Panc1 (cell line): ENCODE data around the gene DLG2. TPM values are rescaled to one million over a fixed set of nuclear protein-coding genes. Genes with fewer than 3 reads are reported as not detected.

Experiments used
- ATAC-seq: fragments of 200-7000 bp; cut with Tn5 transposase; 2 replicates; pipeline ENCODE4 v1.9.1; 2020; ENCODE audit warnings: mild to moderate bottlenecking, moderate library complexity
- BruUV-seq: library from RNA; stranded (reverse); fragments of 400-500 nt; replicated peaks from 2 replicates; lab custom pipeline; 2021; lab: Mats Ljungman, UMichigan
- CTCF ChIA-PET: fragments of 300-600 bp; sonication (Branson Sonifier 250); formaldehyde crosslinking; loops from one replicate; lab custom pipeline; 2022; ENCODE audit warnings: antibody characterized with exemption; lab: Charles Lee
- POLR2A ChIA-PET: fragments of 300-600 bp; sonication (Branson Sonifier 250); formaldehyde crosslinking; loops from one replicate; lab custom pipeline; 2022; ENCODE audit warnings: antibody characterized with exemption; lab: Charles Lee
- DNase-seq: peaks from one replicate; pipeline ENCODE4 v3.0.0-alpha.2; 2010; ENCODE audit warnings: low read depth, low spot score
- H3K27ac ChIP-seq: 2 replicates; pipeline ENCODE4 v1.5.1; 2011; ENCODE audit warnings: mild to moderate bottlenecking, low read length, inconsistent platforms
- H3K27me3 ChIP-seq: fragments of 200-500 bp; sonication (Bioruptor generic); 2 replicates; pipeline ENCODE4 v1.6.0; 2014; ENCODE audit warnings: low read length, inconsistent platforms; ENCODE audit not compliant: control insufficient read depth, insufficient read depth
- H3K36me3 ChIP-seq: fragments of 200-500 bp; sonication (Bioruptor generic); 2 replicates; pipeline ENCODE4 v1.5.1; 2014; ENCODE audit warnings: inconsistent platforms, mild to moderate bottlenecking, low read length, moderate library complexity; ENCODE audit not compliant: control insufficient read depth, insufficient read depth
- H3K4me1 ChIP-seq: 2 replicates; pipeline ENCODE4 v1.5.1; 2011; ENCODE audit warnings: inconsistent platforms, mild to moderate bottlenecking, low read length, moderate library complexity; ENCODE audit not compliant: control insufficient read depth, insufficient read depth
- H3K4me3 ChIP-seq, 2 experiments: 2 replicates each; pipeline ENCODE4 v1.5.1; 2011 to 2012; ENCODE audit warnings: low read depth in 2 of 2, low read length in 2 of 2, mild to moderate bottlenecking in 2 of 2, inconsistent platforms in 1 of 2, moderate library complexity in 1 of 2
- H3K9me3 ChIP-seq: fragments of 200-500 bp; sonication (Bioruptor generic); 2 replicates; pipeline ENCODE4 v1.5.1; 2014; ENCODE audit warnings: low read depth, mild to moderate bottlenecking, inconsistent platforms, low read length, moderate library complexity; ENCODE audit not compliant: control insufficient read depth, insufficient read depth
- CTCF ChIP-seq: fragments of 450-650 bp; IDR thresholded peaks from 2 replicates; pipeline ENCODE4 v1.5.1; 2017; ENCODE audit warnings: mild to moderate bottlenecking
- POLR2AphosphoS5 ChIP-seq: IDR thresholded peaks from 2 replicates; pipeline ENCODE4 v1.6.1; 2012; ENCODE audit warnings: mild to moderate bottlenecking, low read depth, low read length, moderate library complexity
- REST ChIP-seq, 2 experiments: IDR thresholded peaks; 2 replicates each; pipeline ENCODE4 v1.6.1; 2011 to 2012; ENCODE audit warnings: low read depth in 2 of 2, control low read depth in 1 of 2, low read length in 1 of 2, mild to moderate bottlenecking in 1 of 2, moderate library complexity in 1 of 2; ENCODE audit not compliant: insufficient read depth in 1 of 2
- SIN3A ChIP-seq: IDR thresholded peaks from 2 replicates; pipeline ENCODE4 v1.6.1; 2012; ENCODE audit warnings: low read depth, mild to moderate bottlenecking, low read length, moderate library complexity, borderline replicate concordance; ENCODE audit not compliant: insufficient read depth
- TCF7L2 ChIP-seq: IDR thresholded peaks from 2 replicates; pipeline ENCODE4 v1.6.1; 2011; ENCODE audit warnings: mild to moderate bottlenecking, low read depth, low read length, inconsistent platforms
- in situ Hi-C: cut with HindIII; loops from 2 replicates; pipeline ENCODE4 v1.10.0; 2016; ENCODE audit warnings: low sequenced_read_pairs, low pct_unique_long_range_greater_than_20kb
- intact Hi-C: fragments of 100-400 bp; cut with micrococcal nuclease; formaldehyde crosslinking; loops from one replicate; pipeline ENCODE4 v1.10.0; 2022; ENCODE audit not compliant: unreplicated experiment
- total RNA-seq: library from RNA; stranded (reverse); gene quantifications from one replicate; pipeline ENCODE4 v1.2.1, GENCODE V29; 2021; ENCODE audit not compliant: unreplicated experiment

The DLG2 gene
- total RNA-seq, 1 experiment from 2014 or later, result 4.2 TPM

GRCh38 chr11:84430661-84431060 lies 1196.5 kb downstream of the DLG2 start:
- no peak overlapping the region for H3K27ac ChIP-seq
- H3K4me3 ChIP-seq, result no peak overlapping the region
- ATAC-seq (no peak), DNase-seq (no peak)
- TF ChIP-seq TCF7L2, result no peak
- no peak for TF ChIP-seq SIN3A
- no peak for TF ChIP-seq REST (IDR thresholded peaks at IDR 0.05; ENCODE audit: insufficient read depth in 1 of 2, low read depth in 2 of 2, low read length in 1 of 2)
- no peak for TF ChIP-seq CTCF
- no peak for TF ChIP-seq POLR2AphosphoS5
- no peaks in the 10 kb centered on the region for H3K9me3 ChIP-seq
- ChIA-PET POLR2A (no interaction called here), CTCF (no interaction called here)
- H3K4me1 ChIP-seq, result no peaks in the 10 kb centered on the region
- BruUV-seq, result no TSS peak
- H3K36me3 ChIP-seq, result no peaks in the 10 kb centered on the region
- intact Hi-C loops (no loop called here), in situ Hi-C loops (no loop called here)
- H3K27me3 ChIP-seq, result no peaks in the 10 kb centered on the region

- DNase-seq (no peak), ATAC-seq (no peak)
- ChIA-PET POLR2A (no interaction called here), CTCF (no interaction called here)
- no peak overlapping the region for H3K27ac ChIP-seq
- H3K4me1 ChIP-seq, result no peaks in the 10 kb centered on the region
- H3K9me3 ChIP-seq, result no peaks in the 10 kb centered on the region
- no peaks in the 10 kb centered on the region for H3K36me3 ChIP-seq
- no peaks in the 10 kb centered on the region for H3K27me3 ChIP-seq
- H3K4me3 ChIP-seq, result no peak overlapping the region
- TF ChIP-seq REST (IDR thresholded peaks at IDR 0.05; ENCODE audit: insufficient read depth in 1 of 2, low read depth in 2 of 2, low read length in 1 of 2) (no peak), SIN3A (no peak), TCF7L2 (no peak), POLR2AphosphoS5 (no peak), CTCF (no peak)
- intact Hi-C loops (no loop called here), in situ Hi-C loops (no loop called here)
- no TSS peak for BruUV-seq
Observed at GRCh38 chr11:84425673-84426072, 1201.5 kb downstream of the DLG2 start.
